ENCODE results near the gene TGFBR2.

DNA sequence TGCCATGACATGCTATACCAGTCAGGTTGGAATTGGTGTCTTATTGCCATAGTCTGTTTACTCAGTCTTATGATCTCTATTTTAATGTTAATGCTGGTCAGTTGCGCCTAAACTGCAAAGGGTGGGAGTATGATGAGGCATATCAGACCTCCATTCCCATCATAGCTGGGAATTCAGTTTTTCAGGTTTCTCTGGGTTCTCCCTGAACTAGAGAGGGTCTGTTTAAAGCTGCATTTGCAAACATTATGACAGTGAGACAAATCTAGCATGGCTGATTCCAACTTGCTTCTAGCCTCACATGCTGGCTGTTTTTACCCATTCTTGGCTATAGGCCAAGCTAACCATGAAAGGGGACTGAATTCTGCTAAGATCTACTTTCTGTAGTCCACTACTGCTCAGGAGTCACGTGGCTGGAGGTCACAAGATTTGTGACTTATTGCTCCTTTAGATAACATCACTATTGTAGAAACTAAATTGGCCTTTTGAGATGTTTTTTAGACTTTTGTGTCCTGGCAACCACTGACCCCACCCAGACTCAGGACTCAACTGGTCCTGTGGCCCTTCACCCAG is 96.5 kb downstream of the TGFBR2 start:
- TF ChIP-seq, protein P1, sequence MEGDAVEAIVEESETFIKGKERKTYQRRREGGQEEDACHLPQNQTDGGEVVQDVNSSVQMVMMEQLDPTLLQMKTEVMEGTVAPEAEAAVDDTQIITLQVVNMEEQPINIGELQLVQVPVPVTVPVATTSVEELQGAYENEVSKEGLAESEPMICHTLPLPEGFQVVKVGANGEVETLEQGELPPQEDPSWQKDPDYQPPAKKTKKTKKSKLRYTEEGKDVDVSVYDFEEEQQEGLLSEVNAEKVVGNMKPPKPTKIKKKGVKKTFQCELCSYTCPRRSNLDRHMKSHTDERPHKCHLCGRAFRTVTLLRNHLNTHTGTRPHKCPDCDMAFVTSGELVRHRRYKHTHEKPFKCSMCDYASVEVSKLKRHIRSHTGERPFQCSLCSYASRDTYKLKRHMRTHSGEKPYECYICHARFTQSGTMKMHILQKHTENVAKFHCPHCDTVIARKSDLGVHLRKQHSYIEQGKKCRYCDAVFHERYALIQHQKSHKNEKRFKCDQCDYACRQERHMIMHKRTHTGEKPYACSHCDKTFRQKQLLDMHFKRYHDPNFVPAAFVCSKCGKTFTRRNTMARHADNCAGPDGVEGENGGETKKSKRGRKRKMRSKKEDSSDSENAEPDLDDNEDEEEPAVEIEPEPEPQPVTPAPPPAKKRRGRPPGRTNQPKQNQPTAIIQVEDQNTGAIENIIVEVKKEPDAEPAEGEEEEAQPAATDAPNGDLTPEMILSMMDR (conservative IDR thresholded peaks at IDR 0.05; ENCODE audit: low read depth in 2 of 2) = no peak
- TF ChIP-seq EZH2 (IDR thresholded peaks at IDR 0.05; ENCODE audit: low read depth, unreplicated experiment) (no peak), EZH2phosphoT487 (IDR thresholded peaks at IDR 0.05; ENCODE audit: unreplicated experiment) (no peak), CREB1 (CRISPR knock-in tag; IDR thresholded peaks at IDR 0.05; ENCODE audit: low read depth) (no peak), POLR2AphosphoS5 (IDR thresholded peaks at IDR 0.05; ENCODE audit: low read depth) (no peak), ZNF331 (CRISPR knock-in tag; IDR thresholded peaks at IDR 0.05; ENCODE audit: low read depth) (no peak), JUNB (IDR thresholded peaks at IDR 0.05; ENCODE audit: unreplicated experiment) (no peak), STAT1 (IDR thresholded peaks at IDR 0.05; ENCODE audit: unreplicated experiment) (no peak), ZNF114 (CRISPR knock-in tag; IDR thresholded peaks at IDR 0.05) (no peak), NANOG (IDR thresholded peaks at IDR 0.05; ENCODE audit: borderline replicate concordance) (no peak)
- TF ChIP-seq, protein P2, sequence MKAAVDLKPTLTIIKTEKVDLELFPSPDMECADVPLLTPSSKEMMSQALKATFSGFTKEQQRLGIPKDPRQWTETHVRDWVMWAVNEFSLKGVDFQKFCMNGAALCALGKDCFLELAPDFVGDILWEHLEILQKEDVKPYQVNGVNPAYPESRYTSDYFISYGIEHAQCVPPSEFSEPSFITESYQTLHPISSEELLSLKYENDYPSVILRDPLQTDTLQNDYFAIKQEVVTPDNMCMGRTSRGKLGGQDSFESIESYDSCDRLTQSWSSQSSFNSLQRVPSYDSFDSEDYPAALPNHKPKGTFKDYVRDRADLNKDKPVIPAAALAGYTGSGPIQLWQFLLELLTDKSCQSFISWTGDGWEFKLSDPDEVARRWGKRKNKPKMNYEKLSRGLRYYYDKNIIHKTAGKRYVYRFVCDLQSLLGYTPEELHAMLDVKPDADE (IDR thresholded peaks at IDR 0.05) = no peak
- TF ChIP-seq, protein P3, sequence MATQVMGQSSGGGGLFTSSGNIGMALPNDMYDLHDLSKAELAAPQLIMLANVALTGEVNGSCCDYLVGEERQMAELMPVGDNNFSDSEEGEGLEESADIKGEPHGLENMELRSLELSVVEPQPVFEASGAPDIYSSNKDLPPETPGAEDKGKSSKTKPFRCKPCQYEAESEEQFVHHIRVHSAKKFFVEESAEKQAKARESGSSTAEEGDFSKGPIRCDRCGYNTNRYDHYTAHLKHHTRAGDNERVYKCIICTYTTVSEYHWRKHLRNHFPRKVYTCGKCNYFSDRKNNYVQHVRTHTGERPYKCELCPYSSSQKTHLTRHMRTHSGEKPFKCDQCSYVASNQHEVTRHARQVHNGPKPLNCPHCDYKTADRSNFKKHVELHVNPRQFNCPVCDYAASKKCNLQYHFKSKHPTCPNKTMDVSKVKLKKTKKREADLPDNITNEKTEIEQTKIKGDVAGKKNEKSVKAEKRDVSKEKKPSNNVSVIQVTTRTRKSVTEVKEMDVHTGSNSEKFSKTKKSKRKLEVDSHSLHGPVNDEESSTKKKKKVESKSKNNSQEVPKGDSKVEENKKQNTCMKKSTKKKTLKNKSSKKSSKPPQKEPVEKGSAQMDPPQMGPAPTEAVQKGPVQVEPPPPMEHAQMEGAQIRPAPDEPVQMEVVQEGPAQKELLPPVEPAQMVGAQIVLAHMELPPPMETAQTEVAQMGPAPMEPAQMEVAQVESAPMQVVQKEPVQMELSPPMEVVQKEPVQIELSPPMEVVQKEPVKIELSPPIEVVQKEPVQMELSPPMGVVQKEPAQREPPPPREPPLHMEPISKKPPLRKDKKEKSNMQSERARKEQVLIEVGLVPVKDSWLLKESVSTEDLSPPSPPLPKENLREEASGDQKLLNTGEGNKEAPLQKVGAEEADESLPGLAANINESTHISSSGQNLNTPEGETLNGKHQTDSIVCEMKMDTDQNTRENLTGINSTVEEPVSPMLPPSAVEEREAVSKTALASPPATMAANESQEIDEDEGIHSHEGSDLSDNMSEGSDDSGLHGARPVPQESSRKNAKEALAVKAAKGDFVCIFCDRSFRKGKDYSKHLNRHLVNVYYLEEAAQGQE (IDR thresholded peaks at IDR 0.05; ENCODE audit: unreplicated experiment) = no peak
- TF ChIP-seq, protein P4, sequence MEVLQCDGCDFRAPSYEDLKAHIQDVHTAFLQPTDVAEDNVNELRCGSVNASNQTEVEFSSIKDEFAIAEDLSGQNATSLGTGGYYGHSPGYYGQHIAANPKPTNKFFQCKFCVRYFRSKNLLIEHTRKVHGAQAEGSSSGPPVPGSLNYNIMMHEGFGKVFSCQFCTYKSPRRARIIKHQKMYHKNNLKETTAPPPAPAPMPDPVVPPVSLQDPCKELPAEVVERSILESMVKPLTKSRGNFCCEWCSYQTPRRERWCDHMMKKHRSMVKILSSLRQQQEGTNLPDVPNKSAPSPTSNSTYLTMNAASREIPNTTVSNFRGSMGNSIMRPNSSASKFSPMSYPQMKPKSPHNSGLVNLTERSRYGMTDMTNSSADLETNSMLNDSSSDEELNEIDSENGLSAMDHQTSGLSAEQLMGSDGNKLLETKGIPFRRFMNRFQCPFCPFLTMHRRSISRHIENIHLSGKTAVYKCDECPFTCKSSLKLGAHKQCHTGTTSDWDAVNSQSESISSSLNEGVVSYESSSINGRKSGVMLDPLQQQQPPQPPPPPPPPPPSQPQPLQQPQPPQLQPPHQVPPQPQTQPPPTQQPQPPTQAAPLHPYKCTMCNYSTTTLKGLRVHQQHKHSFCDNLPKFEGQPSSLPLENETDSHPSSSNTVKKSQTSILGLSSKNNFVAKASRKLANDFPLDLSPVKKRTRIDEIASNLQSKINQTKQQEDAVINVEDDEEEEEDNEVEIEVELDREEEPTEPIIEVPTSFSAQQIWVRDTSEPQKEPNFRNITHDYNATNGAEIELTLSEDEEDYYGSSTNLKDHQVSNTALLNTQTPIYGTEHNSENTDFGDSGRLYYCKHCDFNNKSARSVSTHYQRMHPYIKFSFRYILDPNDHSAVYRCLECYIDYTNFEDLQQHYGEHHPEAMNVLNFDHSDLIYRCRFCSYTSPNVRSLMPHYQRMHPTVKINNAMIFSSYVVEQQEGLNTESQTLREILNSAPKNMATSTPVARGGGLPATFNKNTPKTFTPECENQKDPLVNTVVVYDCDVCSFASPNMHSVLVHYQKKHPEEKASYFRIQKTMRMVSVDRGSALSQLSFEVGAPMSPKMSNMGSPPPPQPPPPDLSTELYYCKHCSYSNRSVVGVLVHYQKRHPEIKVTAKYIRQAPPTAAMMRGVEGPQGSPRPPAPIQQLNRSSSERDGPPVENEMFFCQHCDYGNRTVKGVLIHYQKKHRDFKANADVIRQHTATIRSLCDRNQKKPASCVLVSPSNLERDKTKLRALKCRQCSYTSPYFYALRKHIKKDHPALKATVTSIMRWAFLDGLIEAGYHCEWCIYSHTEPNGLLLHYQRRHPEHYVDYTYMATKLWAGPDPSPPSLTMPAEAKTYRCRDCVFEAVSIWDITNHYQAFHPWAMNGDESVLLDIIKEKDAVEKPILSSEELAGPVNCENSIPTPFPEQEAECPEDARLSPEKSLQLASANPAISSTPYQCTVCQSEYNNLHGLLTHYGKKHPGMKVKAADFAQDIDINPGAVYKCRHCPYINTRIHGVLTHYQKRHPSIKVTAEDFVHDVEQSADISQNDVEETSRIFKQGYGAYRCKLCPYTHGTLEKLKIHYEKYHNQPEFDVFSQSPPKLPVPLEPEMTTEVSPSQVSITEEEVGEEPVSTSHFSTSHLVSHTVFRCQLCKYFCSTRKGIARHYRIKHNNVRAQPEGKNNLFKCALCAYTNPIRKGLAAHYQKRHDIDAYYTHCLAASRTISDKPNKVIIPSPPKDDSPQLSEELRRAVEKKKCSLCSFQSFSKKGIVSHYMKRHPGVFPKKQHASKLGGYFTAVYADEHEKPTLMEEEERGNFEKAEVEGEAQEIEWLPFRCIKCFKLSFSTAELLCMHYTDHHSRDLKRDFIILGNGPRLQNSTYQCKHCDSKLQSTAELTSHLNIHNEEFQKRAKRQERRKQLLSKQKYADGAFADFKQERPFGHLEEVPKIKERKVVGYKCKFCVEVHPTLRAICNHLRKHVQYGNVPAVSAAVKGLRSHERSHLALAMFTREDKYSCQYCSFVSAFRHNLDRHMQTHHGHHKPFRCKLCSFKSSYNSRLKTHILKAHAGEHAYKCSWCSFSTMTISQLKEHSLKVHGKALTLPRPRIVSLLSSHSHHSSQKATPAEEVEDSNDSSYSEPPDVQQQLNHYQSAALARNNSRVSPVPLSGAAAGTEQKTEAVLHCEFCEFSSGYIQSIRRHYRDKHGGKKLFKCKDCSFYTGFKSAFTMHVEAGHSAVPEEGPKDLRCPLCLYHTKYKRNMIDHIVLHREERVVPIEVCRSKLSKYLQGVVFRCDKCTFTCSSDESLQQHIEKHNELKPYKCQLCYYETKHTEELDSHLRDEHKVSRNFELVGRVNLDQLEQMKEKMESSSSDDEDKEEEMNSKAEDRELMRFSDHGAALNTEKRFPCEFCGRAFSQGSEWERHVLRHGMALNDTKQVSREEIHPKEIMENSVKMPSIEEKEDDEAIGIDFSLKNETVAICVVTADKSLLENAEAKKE (CRISPR knock-in tag; IDR thresholded peaks at IDR 0.05) = no peak

Data from GM23338 (cell line).